Upper lobe of left lung (tissue), 4 donors: ENCODE measurements around the gene IL1RAP.

Experiments used
- CTCF ChIP-seq, 6 experiments: fragments of 450-650 bp in 4 of 6; fragments of 200-600 bp in 2 of 6; sonication (generic) in 2 of 6; IDR thresholded peaks; one replicate each; pipeline ENCODE4 v1.5.1; 2016 to 2019; ENCODE audit warnings: antibody characterized with exemption in 6 of 6
- EP300 ChIP-seq, 4 donors: sonication (generic); formaldehyde crosslinking; IDR thresholded peaks; one replicate each; pipeline ENCODE4 v1.5.1; 2017; ENCODE audit warnings: antibody characterized with exemption in 4 of 4, control low read depth in 2 of 4

- TF ChIP-seq CTCF (IDR thresholded peaks at IDR 0.05) (no peak), EP300 (IDR thresholded peaks at IDR 0.05) (no peak)
Observed at GRCh38 chr3:190671658-190672057, 157.8 kb downstream of the IL1RAP start.
